ENCODE results near the gene RAB22A. TPM values are rescaled to one million over a fixed set of nuclear protein-coding genes. Genes with fewer than 3 reads are reported as not detected.

RAB22A gene, protein sequence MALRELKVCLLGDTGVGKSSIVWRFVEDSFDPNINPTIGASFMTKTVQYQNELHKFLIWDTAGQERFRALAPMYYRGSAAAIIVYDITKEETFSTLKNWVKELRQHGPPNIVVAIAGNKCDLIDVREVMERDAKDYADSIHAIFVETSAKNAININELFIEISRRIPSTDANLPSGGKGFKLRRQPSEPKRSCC
- 9.8 TPM for total RNA-seq
- long read RNA-seq, full-length matches to known transcripts, result 25 of 29 reads
- long read RNA-seq, partial matches to known transcripts, result 2 of 29 reads
- long read RNA-seq, other reads (novel, unspliced or antisense), result 2 of 29 reads

DNA sequence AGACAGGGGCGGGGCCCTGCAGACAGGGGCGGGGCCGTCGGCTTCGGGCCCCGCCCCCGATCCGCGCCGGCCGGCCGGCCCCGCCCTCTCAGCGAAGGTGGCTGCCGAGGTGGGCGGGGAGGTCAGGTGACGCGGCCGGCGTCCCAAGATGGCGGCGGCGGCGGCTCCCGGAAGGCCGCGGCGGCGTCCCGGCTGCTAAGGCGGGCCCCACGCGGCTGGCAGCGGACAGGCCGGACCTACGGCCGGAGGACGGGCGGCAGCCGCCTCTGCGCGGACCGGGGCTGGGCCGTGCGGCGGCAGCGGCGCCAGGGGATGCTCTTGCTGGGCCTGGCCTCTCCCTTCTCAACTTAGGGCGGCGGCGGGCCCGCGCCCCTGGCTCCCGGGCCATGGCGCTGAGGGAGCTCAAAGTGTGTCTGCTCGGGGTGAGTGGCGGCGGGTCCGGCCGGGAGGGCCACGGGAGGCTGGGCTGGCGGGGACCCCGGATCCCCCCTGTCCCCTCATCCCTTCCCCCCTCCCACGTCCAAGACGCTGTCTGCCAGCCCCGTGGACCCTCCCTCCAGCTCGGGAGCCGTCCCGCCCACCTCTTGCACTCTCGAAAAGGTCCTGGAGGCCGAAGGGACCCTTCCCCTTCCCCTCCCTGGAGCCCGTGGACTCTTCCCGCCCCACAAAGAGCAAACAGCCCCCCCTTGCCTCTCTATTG, at the start of gene RAB22A:
Gene RAB22A (plus strand): TSS at position 125 of the 700 bp plus-strand sequence. CDS start 262 bp downstream, at position 387.
- intact Hi-C loops (cut with DNase I), result loop anchor here (2.0 kb wide), 2 partner anchors 79 to 341 kb away; partner anchors contain the start of genes STX16 and VAPB

GRCh38 chr20:58260006-58260405, 49.5 kb upstream of the RAB22A start:
- intact Hi-C loops (cut with DNase I), result no loop called here
- DNase-seq (ENCODE audit: low spot score), result no peak

More for the DNA sequence above, at the start of gene RAB22A:
- DNase-seq (ENCODE audit: low spot score), result peak; percentile 95

- no peak for DNase-seq (ENCODE audit: low spot score)
- intact Hi-C loops (cut with DNase I), result no loop called here
These were observed 47.9 kb upstream of the RAB22A start for GRCh38 chr20:58261660-58262059.

DNA sequence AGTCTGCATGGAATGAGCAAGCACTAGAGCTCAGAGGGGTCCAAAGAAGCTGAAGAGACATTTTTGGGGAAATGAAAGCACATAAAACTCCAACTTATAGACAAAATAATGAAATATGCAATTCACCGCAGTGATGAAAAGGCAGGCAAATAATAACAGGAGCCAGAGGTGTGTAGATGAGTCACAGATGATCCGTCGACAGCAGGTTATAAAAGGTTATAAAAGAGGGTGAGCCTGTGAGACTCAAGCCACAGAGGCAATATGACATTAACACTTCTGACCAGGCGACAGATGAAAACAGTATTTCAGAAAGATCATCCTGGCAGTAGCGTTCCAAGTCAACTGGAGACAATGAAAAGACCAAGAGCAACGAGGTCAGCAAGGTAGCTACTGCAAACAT, 45.2 kb upstream of the RAB22A start:
- DNase-seq (ENCODE audit: low spot score), result no peak
- intact Hi-C loops (cut with DNase I), result no loop called here

- intact Hi-C loops (cut with DNase I), result no loop called here
- no peak for DNase-seq (ENCODE audit: low spot score)
These were observed 41.9 kb upstream of the RAB22A start for GRCh38 chr20:58267389-58268215.

GRCh38 chr20:58268421-58268821, 41.1 kb upstream of the RAB22A start:
- intact Hi-C loops (cut with DNase I), result no loop called here
- DNase-seq (ENCODE audit: low spot score), result no peak

GRCh38 chr20:58268936-58269619, 40.4 kb upstream of the RAB22A start:
- no peak for DNase-seq (ENCODE audit: low spot score)
- intact Hi-C loops (cut with DNase I), result no loop called here

DNA sequence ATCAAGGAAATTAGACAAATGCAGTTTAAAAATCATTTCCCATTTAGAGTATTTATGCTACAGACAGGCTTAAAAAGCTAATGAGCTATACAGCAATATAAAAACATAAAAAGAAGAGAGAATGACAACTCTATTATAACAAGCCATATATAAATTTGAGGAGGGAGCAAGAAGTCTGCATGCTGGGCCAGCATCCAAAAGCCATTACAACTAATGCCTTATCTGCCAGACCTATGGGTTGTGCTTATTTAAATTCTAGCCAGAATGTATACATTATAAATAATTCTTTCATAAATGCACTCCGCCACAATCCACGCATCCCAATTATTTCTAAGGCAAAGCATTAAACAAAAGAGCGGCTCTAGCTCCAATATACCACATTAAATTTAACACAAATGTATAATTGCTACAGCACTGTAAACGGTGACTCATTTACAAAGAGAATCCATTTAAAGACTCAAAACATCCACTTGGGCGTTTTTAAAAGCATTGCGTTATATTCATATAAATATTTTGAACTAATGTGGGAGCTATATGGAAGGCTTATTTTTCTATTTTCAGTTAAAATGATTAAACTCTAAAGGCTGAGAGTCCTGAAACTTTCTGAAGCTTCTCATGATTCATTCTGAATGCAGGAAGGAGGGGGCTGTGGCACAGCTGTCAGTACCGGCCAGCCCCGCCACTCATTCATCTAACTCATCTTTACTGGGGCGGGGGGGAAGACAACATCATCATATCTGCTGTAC, 37.7 kb upstream of the RAB22A start:
- DNase-seq (ENCODE audit: low spot score), result no peak
- intact Hi-C loops (cut with DNase I), result no loop called here

DNA sequence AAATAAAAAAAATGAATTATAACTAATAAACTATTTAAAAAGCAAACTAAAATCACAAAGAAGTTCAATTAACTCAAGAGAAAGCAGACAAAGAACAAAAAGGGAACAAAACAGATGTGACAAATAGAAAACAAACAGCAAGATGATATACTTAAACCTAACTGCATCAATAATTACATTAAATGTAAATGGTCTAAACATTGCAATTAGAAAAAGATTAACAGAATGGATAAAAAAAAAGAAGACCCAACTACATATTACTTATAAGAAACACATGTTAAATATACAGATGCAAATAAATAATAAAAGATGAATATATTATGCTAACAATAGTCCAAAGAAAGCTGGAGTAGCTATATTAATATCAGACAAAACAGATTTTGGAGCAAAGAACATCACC, 35.1 kb upstream of the RAB22A start:
- no peak for DNase-seq (ENCODE audit: low spot score)
- intact Hi-C loops (cut with DNase I), result no loop called here

DNA sequence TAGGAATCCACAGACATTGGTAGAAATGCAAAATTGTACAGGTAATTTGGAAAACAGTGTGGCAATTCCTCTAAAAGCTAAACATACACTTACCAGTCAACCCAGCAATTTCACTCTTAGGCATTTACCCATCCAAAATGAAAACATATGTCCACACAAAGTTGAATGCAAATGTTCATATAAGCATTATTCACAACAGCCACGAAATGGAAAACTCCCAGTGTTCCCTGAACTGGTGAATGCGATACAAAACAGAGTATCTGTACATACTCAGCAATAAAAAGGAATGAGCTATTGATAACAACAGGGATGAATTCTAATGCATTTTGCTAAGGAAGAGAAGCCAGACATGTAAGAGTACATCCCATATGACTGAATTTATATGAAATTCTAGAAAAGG, 32.4 kb upstream of the RAB22A start:
- no peak for DNase-seq (ENCODE audit: low spot score)
- intact Hi-C loops (cut with DNase I), result no loop called here

DNA sequence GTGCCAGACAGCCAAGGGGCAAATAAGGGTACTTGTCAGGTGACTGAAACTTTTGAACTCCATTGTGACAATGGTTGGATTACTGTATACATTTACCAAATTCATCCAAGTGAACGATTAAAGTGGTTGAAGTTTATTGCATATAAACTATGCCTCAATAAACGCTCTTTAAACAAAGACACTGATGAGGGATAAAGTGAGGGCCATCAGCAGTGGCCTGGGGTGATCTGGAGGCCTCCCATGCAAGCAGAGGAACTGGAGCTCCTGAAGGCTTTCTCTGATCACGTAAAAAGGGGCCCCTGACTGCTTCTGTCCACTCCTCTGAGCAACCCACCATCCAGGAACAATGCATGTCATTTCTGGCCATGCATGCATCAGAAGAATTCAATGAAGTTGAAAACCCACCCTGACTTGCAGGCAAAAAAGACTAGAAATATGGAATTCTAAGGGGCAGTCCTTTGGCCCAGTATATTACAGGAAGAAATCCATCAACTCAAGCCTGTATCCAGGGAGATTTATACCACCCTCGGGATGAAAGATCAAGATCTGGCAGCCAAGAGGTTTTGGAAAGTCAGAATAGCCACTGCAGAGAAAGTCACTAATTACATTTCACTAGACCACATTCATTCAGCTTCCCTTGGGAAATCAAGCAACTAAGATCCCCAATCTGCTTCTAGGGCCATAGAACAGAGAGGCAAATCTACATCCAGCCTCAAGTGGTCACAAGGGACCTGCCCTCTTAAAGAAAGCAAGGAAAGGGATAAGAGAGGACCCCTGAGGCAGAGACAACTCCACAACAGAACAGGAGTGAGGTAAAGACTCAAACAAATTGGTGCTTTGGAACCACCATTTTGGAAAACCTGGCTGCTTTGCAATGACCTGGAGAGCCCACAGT, 31.7 kb upstream of the RAB22A start:
- DNase-seq (ENCODE audit: low spot score), result no peak
- intact Hi-C loops (cut with DNase I), result no loop called here

- DNase-seq (ENCODE audit: low spot score), result no peak
- intact Hi-C loops (cut with DNase I), result no loop called here
These were observed 22.8 kb upstream of the RAB22A start for GRCh38 chr20:58286729-58287128.

- intact Hi-C loops (cut with DNase I), result no loop called here
- no peak for DNase-seq (ENCODE audit: low spot score)
These were observed 21.9 kb upstream of the RAB22A start for GRCh38 chr20:58287638-58288037.

GRCh38 chr20:58289143-58289542, 20.4 kb upstream of the RAB22A start:
- DNase-seq (ENCODE audit: low spot score), result no peak
- intact Hi-C loops (cut with DNase I), result no loop called here

DNA sequence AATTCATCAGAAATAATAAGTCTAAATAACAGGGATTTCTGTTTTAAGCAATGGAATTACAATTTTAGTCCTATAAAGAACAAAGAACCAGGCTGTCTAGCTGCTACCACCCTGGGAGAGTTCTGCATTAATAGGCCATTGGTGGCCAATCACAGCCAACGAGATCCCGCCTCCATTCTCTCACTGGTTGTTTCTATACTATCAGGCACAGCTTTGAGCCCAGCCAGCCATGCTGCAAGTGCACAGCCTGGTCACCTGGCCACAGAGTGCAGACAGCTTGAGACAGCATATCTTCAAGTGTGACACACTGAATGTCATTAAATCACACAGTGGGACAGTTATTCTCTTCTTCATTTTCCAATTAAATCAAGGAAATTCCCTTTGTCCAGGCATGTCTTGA, 16.1 kb upstream of the RAB22A start:
- no peak for DNase-seq (ENCODE audit: low spot score)
- intact Hi-C loops (cut with DNase I), result no loop called here

GRCh38 chr20:58294497-58295455, 14.7 kb upstream of the RAB22A start:
- intact Hi-C loops (cut with DNase I), result no loop called here

More at GRCh38 chr20:58294497-58295455, 14.7 kb upstream of the RAB22A start:
- no peak for DNase-seq (ENCODE audit: low spot score)
